ENCODE results near the gene CERS3. TPM values are rescaled to one million over a fixed set of nuclear protein-coding genes. Genes with fewer than 3 reads are reported as not detected.

CERS3 gene
- total RNA-seq, 1 donor from 2014 or later, result not detected

DNA sequence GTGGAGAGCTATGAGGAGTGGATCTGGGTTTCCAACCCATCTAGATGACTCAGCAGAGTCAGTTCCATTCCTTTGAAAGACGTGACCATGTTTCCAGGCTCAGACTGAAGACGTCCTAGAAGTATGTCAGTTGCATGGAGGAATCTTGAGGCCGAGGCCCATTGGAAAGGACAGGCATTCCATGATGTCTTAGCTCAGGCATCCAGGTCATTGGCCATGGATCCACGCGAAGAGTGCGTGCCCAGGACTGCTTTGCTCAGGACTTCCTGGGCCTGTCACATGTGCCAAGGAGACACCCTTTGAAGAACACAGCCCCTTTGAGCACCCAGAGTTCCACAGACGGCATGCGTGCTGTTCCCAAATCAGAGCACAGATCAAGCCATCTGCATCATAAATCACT is 94.7 kb downstream of the CERS3 start:
- no peaks in the 10 kb centered on the region for H3K9me3 Mint-ChIP-seq (ENCODE audit: low read depth)
- no peaks in the 10 kb centered on the region for H3K4me1 Mint-ChIP-seq (ENCODE audit: low read depth)
- no peak overlapping the region for H3K4me3 Mint-ChIP-seq (ENCODE audit: low read depth)
- H3K36me3 Mint-ChIP-seq (ENCODE audit: insufficient read depth), result no peaks in the 10 kb centered on the region
- DNase-seq (ENCODE audit: low spot score, unreplicated experiment), result no peak
- H3K27me3 Mint-ChIP-seq, result no peaks in the 10 kb centered on the region
- TF ChIP-seq, protein P1, sequence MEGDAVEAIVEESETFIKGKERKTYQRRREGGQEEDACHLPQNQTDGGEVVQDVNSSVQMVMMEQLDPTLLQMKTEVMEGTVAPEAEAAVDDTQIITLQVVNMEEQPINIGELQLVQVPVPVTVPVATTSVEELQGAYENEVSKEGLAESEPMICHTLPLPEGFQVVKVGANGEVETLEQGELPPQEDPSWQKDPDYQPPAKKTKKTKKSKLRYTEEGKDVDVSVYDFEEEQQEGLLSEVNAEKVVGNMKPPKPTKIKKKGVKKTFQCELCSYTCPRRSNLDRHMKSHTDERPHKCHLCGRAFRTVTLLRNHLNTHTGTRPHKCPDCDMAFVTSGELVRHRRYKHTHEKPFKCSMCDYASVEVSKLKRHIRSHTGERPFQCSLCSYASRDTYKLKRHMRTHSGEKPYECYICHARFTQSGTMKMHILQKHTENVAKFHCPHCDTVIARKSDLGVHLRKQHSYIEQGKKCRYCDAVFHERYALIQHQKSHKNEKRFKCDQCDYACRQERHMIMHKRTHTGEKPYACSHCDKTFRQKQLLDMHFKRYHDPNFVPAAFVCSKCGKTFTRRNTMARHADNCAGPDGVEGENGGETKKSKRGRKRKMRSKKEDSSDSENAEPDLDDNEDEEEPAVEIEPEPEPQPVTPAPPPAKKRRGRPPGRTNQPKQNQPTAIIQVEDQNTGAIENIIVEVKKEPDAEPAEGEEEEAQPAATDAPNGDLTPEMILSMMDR (IDR thresholded peaks at IDR 0.05; ENCODE audit: unreplicated experiment), result no peak
- no peak overlapping the region for H3K27ac Mint-ChIP-seq

DNA sequence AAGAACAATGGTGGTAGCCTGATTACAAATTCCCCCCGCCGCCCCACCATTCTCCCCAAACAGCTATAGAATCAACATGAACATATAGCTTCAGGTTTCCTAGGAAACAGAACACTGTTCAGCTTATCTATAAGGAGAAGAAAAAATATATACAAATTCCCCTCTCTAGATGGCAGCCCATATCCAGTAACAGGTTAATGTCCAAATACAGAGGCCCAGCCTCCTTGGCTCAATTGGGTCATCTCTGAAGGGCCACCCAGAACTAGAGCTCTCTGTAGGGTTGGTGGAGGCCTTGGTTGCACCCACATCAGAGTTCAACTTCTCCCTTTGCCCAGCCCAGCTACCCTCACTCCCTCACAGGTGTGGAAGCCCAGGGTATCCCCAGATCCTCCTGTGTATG is 95.4 kb downstream of the CERS3 start:
- Mint-ChIP-seq H3K4me1 (ENCODE audit: low read depth) (no peaks in the 10 kb centered on the region), H3K9me3 (ENCODE audit: low read depth) (no peaks in the 10 kb centered on the region), H3K4me3 (ENCODE audit: low read depth) (no peak overlapping the region), H3K27ac (no peak overlapping the region), H3K36me3 (ENCODE audit: insufficient read depth) (no peaks in the 10 kb centered on the region), H3K27me3 (no peaks in the 10 kb centered on the region)
- TF ChIP-seq, protein P1 (IDR thresholded peaks at IDR 0.05; ENCODE audit: unreplicated experiment), result no peak
- no peak for DNase-seq (ENCODE audit: low spot score, unreplicated experiment)

DNA sequence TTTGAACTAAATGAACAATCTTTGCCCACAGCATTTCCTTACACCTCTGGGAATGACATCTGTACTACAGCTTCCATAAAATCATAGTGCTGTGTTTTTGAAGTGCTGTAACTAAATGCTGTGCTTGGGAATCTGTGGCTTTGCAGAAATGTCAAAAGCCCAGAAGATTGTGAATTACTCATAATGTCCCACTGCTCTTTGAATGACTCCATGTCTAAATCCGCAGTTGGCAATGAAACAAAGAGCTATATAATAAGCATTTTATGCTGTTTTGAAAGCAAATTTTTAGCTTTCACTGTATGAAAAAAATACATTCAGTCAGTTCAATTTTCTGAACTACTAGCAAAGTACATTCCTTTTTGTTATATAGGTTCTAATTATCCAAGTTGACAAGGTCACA is 98.3 kb downstream of the CERS3 start:
- peaks cover 2% of the 10 kb centered on the region for H3K4me1 Mint-ChIP-seq (ENCODE audit: low read depth)
- H3K9me3 Mint-ChIP-seq (ENCODE audit: low read depth), result peaks cover 7% of the 10 kb centered on the region
- H3K27ac Mint-ChIP-seq, result no peak overlapping the region
- no peak overlapping the region for H3K4me3 Mint-ChIP-seq (ENCODE audit: low read depth)
- H3K27me3 Mint-ChIP-seq, result no peaks in the 10 kb centered on the region
- TF ChIP-seq, protein P1 (IDR thresholded peaks at IDR 0.05; ENCODE audit: unreplicated experiment), result no peak
- no peaks in the 10 kb centered on the region for H3K36me3 Mint-ChIP-seq (ENCODE audit: insufficient read depth)
- DNase-seq (ENCODE audit: low spot score, unreplicated experiment), result no peak

DNA sequence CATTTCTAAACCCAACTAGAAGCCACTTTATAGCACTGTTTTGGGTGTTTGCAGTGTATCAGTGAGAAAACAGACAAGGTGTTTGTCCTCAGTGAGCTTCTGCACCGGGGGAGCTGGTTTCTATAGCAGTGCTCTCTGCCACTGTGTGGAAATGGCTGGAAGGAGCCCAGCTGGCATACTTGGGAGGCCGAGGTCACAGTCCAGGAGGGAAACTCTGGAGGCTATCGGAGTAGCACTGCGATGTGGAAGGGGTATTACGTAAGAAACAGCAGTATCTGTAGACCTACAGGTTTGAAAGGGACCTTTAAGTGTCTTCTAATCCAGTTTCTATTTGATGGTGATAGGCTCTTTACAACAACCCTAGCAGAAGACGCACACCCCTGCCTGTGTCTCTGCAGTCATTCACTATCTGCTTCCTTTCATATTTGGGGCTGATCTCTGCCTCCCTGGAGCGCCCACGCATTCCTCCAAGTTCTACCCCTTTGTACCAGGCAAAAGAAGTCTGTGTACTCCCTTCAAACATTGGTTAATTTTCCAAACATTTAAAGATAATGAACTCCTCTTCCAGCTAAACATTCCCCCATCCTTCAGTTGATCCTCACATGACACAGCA is 99.5 kb downstream of the CERS3 start:
- Mint-ChIP-seq H3K4me3 (ENCODE audit: low read depth) (no peak overlapping the region), H3K4me1 (ENCODE audit: low read depth) (peaks cover 3% of the 10 kb centered on the region), H3K36me3 (ENCODE audit: insufficient read depth) (no peaks in the 10 kb centered on the region), H3K27me3 (no peaks in the 10 kb centered on the region), H3K9me3 (ENCODE audit: low read depth) (peaks cover 12% of the 10 kb centered on the region), H3K27ac (no peak overlapping the region)
- TF ChIP-seq, protein P1 (IDR thresholded peaks at IDR 0.05; ENCODE audit: unreplicated experiment), result no peak
- no peak for DNase-seq (ENCODE audit: low spot score, unreplicated experiment)

DNA sequence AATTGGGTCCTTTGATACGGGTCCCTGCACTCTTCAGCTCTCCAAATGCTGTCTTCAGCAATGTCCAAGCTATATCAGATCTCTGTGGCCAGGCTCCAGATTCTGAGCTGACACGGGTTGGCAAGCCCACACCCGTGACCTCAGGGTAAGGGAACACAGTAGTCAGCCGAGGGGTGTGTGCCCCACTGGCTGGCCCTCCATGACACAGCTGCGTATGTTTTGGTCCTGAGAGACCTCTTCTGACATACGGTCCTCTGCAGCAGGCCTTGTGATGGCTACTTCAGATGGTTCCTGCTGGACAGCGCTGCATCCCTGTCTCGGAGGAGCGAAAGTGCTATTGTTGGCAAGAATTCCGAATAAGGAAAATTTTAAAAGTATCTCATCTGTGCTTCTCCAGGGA is 101.8 kb downstream of the CERS3 start:
- Mint-ChIP-seq H3K27ac (no peak overlapping the region), H3K9me3 (ENCODE audit: low read depth) (peaks cover 21% of the 10 kb centered on the region), H3K4me1 (ENCODE audit: low read depth) (peaks cover 3% of the 10 kb centered on the region), H3K27me3 (no peaks in the 10 kb centered on the region), H3K4me3 (ENCODE audit: low read depth) (no peak overlapping the region), H3K36me3 (ENCODE audit: insufficient read depth) (no peaks in the 10 kb centered on the region)
- TF ChIP-seq, protein P1 (IDR thresholded peaks at IDR 0.05; ENCODE audit: unreplicated experiment), result no peak
- DNase-seq (ENCODE audit: low spot score, unreplicated experiment), result no peak
